Cardiac fibroblast (primary cell): ENCODE results near the gene LEKR1.

Source experiments
- DNase-seq, 2 donors: peaks; one replicate each; pipeline versions ENCODE4 v3.0.0 to v3.0.0-alpha.2; 2010; ENCODE audit warnings: low read depth in 2 of 2
- H3K4me3 ChIP-seq, 2 donors: replicated peaks in 1 of 2; 1 replicate in 1 of 2; 2 replicates in 1 of 2; pipeline ENCODE4 v1.5.1; 2011; ENCODE audit warnings: low read depth in 2 of 2, low read length in 2 of 2, mild to moderate bottlenecking in 2 of 2, moderate library complexity in 1 of 2
- TF ChIP-seq, protein P1 (sequence below): IDR thresholded peaks from one replicate; pipeline ENCODE4 v1.5.1; 2011; ENCODE audit warnings: low read depth, mild to moderate bottlenecking, low read length, inconsistent platforms

LEKR1 gene

DNA sequence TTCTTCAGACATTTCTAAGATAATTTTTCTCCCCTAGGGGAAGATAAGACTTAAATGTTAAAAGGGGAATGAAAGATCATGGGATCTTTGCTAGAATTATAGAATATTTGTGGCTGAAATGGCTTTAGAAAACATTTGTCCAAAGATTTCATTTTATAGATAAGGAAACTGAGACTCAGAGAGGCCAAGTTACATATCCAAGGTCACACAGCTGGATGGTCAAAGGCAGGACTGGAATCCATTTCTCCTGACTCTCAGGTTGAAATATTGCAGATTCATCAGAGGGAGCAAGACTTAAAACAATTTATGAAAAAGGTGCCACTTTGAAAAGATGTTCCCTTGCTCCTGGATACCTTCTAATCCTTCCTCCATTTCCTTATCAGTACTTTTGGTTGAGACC, 19.5 kb upstream of the LEKR1 start:
- TF ChIP-seq, protein P1, sequence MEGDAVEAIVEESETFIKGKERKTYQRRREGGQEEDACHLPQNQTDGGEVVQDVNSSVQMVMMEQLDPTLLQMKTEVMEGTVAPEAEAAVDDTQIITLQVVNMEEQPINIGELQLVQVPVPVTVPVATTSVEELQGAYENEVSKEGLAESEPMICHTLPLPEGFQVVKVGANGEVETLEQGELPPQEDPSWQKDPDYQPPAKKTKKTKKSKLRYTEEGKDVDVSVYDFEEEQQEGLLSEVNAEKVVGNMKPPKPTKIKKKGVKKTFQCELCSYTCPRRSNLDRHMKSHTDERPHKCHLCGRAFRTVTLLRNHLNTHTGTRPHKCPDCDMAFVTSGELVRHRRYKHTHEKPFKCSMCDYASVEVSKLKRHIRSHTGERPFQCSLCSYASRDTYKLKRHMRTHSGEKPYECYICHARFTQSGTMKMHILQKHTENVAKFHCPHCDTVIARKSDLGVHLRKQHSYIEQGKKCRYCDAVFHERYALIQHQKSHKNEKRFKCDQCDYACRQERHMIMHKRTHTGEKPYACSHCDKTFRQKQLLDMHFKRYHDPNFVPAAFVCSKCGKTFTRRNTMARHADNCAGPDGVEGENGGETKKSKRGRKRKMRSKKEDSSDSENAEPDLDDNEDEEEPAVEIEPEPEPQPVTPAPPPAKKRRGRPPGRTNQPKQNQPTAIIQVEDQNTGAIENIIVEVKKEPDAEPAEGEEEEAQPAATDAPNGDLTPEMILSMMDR: no peak
- DNase-seq: no peak

DNA sequence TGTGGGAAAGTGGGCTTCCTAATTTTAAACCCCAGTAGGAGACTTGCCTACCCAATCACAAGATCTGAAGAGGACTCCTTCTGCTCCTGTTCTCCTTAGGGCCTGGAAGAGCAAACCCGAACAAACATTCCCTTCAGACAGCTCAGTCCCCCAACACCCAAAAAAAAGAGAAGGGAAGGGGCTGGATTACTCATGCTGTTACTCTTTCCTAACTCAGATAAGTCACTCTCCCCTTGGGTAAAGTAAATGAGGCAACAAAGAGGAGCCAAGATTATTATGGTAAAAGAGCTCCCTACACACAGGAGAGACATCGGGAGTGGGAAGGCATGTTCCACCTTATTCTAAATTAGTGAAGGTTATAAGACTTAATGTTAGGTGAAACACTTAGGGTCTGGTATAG, 18.1 kb upstream of the LEKR1 start:
- DNase-seq: peak in 1 of 2 donors; percentile 72
- H3K4me3 ChIP-seq: no peak overlapping the region
- TF ChIP-seq, protein P1: no peak

More for the DNA sequence above, 19.5 kb upstream of the LEKR1 start:
- no peak overlapping the region for H3K4me3 ChIP-seq

DNA sequence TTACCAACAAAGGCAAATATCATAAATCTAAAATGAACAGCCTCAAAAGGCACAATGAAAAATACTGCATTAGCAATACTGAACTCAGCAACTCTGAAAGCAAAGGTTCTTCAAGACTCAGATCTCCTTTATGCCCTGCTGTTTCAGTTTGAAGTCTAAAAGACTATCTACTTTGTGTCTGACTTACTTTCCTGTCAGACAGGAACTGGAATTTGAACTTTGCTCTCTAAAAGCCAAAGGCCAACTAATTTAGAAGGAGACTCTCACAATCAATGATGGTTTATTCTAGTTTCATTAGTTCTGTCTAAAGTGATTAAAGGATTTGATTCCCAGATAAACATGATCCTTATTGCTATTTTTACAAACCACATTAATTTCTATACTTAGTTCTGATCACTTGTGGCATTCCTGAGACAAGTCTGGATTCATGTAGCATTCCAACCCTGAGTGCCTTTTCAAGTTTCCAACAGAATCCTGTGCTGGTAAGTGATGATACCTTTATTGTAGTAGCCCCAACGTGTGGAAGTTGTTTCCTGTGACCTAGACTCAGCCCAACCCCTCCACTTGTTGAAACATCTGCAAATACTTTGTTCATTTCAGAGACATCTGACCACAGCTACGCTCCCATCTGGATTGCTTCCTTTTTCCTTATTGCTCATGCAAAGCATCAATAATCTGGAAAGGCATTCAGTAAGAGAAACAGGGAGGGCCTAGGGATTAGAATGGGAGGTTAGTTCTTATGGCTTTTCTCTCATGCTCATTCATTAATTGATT, 14.9 kb upstream of the LEKR1 start:
- TF ChIP-seq, protein P1: no peak
- H3K4me3 ChIP-seq: no peak overlapping the region
- DNase-seq: peak in 1 of 2 donors; percentile 70

DNA sequence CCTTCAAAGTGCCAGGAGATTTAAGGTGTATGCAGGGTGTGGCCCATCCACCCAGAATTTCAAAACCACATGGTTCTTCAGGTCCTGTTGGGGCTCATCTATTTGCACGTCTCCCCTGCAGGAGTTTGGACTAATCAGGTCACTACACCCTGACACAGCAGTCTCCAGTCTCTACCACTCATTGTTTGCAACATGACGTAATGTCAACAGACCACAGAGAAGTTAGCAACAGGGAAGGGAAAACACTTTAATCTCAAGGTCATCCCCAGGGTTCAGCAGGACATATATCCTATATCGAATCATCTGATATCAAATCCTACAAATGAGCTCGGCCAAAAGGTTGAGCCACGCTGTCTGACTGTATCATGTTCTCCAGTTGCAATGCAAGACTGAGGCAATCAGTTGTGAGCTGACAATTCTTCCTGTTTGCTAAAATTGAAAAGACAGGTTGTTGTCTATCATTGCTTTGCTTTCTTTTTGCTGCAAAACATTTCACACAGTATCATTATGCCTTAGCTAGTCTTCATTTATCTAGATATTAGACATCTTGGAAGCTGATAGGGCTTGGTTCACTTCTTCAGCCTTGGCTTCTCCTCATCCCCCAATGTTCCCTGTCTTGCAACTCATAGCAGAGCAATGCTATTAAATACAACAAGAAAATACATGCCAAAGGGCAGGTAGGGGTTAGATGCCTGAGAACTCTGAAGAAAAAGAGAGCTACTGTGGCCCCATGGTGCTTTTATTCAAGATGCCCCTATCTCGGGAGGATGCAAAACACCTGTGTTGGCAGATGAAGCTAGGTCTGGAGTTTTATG, 13.4 kb upstream of the LEKR1 start:
- TF ChIP-seq, protein P1: no peak
- peak in 1 of 2 donors; percentile 76 for DNase-seq
- H3K4me3 ChIP-seq: no peak overlapping the region

DNA sequence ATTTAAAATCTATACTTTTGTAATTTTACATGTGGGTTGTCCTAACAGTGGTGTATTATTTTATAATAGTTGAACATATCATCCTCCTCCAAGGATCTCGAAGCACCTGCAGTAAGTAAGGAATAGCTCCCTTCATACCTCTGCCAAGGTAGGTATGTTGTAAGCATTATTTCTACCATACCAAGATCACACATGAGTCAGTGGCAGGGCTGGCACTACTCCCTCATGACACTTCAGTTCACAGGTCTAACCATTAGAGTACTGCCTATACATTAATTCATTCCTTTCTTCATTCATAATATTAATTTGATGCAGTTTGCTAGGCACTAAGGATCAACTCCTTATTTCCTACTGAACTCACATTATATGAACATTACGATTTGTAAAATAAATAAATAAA, 11.9 kb upstream of the LEKR1 start:
- TF ChIP-seq, protein P1: no peak
- DNase-seq: no peak
- no peak overlapping the region for H3K4me3 ChIP-seq

DNA sequence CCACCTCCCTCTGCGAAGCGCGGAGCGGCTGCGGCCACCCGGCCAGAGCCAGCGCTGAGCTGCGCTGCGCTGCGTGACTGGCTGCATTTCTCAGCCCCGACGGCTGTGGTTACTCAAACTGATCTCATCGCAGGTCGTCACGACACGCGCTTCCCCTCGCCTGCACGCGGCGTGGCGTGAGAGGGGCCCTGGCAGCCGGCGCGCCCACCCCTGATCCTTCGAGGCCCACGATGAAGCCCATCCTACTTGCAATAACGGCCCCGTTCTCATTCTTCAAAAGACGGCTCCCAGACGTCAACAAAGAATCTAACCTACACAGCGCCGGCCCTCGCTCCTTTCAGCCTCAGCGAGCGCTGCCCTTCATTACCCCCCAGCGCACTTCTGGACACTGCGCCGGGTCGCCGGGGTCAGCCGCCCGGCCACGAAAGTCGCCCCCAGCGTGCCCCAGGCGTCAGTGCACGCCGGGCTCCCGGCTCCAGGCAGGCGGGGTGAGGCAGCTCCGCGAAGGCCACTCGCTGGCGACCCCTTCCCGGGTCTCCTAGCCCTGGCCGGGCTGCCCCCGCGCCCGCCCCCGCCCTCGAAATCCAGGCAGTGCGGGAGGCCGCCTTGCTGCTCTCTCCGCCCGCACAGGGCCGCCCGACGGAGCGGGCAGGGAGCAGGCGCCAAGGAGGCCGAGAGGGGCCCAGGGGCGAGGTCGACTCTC, 9.9 kb upstream of the LEKR1 start:
- H3K4me3 ChIP-seq: peak overlapping the region; percentile 47 to 51
- TF ChIP-seq, protein P1: no peak
- DNase-seq: peak; percentile 37 to 40
